Measurements from ENCODE around the gene IL25. TPM values are rescaled to one million over a fixed set of nuclear protein-coding genes. Genes with fewer than 3 reads are reported as not detected.

IL25 gene
- polyA plus RNA-seq, 3 donors: not detected

DNA sequence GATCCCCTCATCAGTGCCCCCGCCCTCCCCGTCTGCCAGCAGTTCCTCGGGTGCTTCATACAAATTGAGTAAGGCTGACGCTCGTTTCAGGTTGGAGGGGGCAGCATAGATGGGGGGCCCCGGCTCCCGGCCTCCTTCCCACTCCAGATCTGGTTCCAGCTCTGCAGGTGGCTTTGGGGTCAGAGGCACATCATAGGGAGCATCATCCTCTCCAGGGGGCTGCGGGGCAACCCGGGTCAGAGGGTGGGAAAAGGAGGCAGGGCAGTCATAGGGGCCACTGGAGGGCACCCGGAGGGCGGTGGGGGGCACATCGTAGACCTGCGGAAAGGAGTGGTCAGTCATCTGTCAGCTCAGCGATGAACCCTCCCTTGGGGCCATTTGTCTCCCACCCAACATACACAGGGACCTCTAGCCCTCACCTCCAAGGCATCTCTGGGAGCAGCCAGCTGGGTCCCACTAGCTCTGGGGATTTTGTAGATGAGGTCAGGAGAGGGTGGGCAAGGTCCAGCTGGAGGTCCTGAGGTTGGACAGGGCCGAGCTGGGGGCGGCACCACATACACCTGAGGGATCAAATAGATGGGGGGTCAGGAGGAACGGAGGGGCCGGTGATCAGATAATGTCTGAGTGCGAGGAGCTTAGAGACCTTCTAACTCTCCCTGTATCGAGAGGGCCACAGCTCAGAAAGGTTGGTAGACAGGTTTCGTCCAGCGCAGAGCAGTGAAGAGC is 12.7 kb upstream of the IL25 start:
- H3K79me2 ChIP-seq (ENCODE audit: insufficient read depth, low read length): no peaks in the 10 kb centered on the region
- peaks cover 26 to 31% (median 30%) of the 10 kb centered on the region in 3 donors for H3K27me3 Mint-ChIP-seq (ENCODE audit: low read depth in 3 of 3)
- no peak overlapping the region for H3K27ac Mint-ChIP-seq
- H3K4me3 ChIP-seq (replicated peaks in 1 of 3; ENCODE audit: low read depth in 2 of 3, low read length in 3 of 3): no peak overlapping the region
- H3K4me1 Mint-ChIP-seq: peaks cover 1% of the 10 kb centered on the region
- no peaks in the 10 kb centered on the region for H4K20me1 ChIP-seq (ENCODE audit: insufficient read depth, low read length)
- no peak overlapping the region for H3K4me3 Mint-ChIP-seq
- no peak overlapping the region for H3K4me2 ChIP-seq (replicated peaks; ENCODE audit: extremely low read depth, low read length, poor library complexity, severe bottlenecking)
- no peaks in the 10 kb centered on the region for H3K4me1 ChIP-seq (ENCODE audit: control insufficient read depth in 1 of 2, insufficient read depth in 2 of 2, low read length in 2 of 2)
- H2AFZ ChIP-seq (ENCODE audit: insufficient read depth, low read depth, low read length, poor library complexity, severe bottlenecking): no peak overlapping the region
- intact Hi-C loops (cut with micrococcal nuclease): no loop called here
- H3K27ac ChIP-seq (ENCODE audit: low read depth in 1 of 2, low read length in 2 of 2): no peak overlapping the region
- peaks cover 0 to under 1% of the 10 kb centered on the region in 2 donors for H3K36me3 Mint-ChIP-seq
- no peak overlapping the region for H3K9ac ChIP-seq (ENCODE audit: insufficient read depth, low read length, poor library complexity, severe bottlenecking)
- 94% methylated on average over 15 of the region's 22 CpGs for WGBS (ENCODE audit: insufficient coverage)
- no peak for DNase-seq
- TF ChIP-seq, protein P1, sequence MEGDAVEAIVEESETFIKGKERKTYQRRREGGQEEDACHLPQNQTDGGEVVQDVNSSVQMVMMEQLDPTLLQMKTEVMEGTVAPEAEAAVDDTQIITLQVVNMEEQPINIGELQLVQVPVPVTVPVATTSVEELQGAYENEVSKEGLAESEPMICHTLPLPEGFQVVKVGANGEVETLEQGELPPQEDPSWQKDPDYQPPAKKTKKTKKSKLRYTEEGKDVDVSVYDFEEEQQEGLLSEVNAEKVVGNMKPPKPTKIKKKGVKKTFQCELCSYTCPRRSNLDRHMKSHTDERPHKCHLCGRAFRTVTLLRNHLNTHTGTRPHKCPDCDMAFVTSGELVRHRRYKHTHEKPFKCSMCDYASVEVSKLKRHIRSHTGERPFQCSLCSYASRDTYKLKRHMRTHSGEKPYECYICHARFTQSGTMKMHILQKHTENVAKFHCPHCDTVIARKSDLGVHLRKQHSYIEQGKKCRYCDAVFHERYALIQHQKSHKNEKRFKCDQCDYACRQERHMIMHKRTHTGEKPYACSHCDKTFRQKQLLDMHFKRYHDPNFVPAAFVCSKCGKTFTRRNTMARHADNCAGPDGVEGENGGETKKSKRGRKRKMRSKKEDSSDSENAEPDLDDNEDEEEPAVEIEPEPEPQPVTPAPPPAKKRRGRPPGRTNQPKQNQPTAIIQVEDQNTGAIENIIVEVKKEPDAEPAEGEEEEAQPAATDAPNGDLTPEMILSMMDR (IDR thresholded peaks at IDR 0.05): no peak
- H3K9me3 Mint-ChIP-seq: peaks cover 0 to 7% (median 0%) of the 10 kb centered on the region in 7 donors
- H3K9me3 ChIP-seq (replicated peaks in 1 of 2; ENCODE audit: control insufficient read depth in 1 of 2, insufficient read depth in 1 of 2, low read length in 2 of 2): no peaks in the 10 kb centered on the region
- H3K36me3 ChIP-seq (replicated peaks in 1 of 2; ENCODE audit: control insufficient read depth in 1 of 2, insufficient read depth in 2 of 2, low read length in 2 of 2): no peaks in the 10 kb centered on the region
- H3K27me3 ChIP-seq (ENCODE audit: control insufficient read depth in 2 of 2, insufficient read depth in 2 of 2, low read length in 2 of 2): peaks cover 9 to 36% of the 10 kb centered on the region in 2 donors

DNA sequence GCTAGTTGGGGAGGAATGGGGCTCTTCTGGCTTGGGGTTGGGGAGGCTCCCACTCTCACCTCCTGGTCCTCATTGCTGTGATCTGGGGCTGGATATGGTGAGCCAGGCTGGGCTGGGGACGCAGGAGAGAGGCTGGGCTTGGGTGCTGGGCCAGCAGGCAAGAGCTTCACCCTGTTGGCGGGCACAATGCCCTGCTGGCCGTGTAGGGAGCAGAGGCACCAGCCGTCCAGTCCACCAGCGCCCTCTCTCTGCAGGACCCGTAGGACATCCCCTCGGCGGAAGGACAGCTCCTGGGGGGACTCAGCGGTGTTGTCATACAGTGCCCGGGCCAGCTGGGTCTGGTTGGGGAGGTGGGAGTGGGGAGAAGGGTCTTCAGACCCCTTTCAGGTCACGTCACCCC is 12.1 kb upstream of the IL25 start:
- no peak overlapping the region for H3K4me3 ChIP-seq (replicated peaks in 1 of 3; ENCODE audit: low read depth in 2 of 3, low read length in 3 of 3)
- H3K9ac ChIP-seq (ENCODE audit: insufficient read depth, low read length, poor library complexity, severe bottlenecking): no peak overlapping the region
- no peak for DNase-seq
- H3K9me3 Mint-ChIP-seq: peaks cover 0 to 7% (median 0%) of the 10 kb centered on the region in 7 donors
- H3K36me3 Mint-ChIP-seq: peaks cover 0 to 2% of the 10 kb centered on the region in 2 donors
- no peak overlapping the region for H3K27ac ChIP-seq (ENCODE audit: low read depth in 1 of 2, low read length in 2 of 2)
- no peaks in the 10 kb centered on the region for H3K9me3 ChIP-seq (replicated peaks in 1 of 2; ENCODE audit: control insufficient read depth in 1 of 2, insufficient read depth in 1 of 2, low read length in 2 of 2)
- TF ChIP-seq, protein P1 (IDR thresholded peaks at IDR 0.05): no peak
- no peaks in the 10 kb centered on the region for H3K36me3 ChIP-seq (replicated peaks in 1 of 2; ENCODE audit: control insufficient read depth in 1 of 2, insufficient read depth in 2 of 2, low read length in 2 of 2)
- H3K27ac Mint-ChIP-seq: no peak overlapping the region
- no peak overlapping the region for H3K4me2 ChIP-seq (replicated peaks; ENCODE audit: extremely low read depth, low read length, poor library complexity, severe bottlenecking)
- 89% methylated on average over 6 of the region's 11 CpGs for WGBS (ENCODE audit: insufficient coverage)
- H3K4me3 Mint-ChIP-seq: no peak overlapping the region
- H3K79me2 ChIP-seq (ENCODE audit: insufficient read depth, low read length): no peaks in the 10 kb centered on the region
- no peak overlapping the region for H2AFZ ChIP-seq (ENCODE audit: insufficient read depth, low read depth, low read length, poor library complexity, severe bottlenecking)
- peaks cover 13 to 36% of the 10 kb centered on the region in 2 donors for H3K27me3 ChIP-seq (ENCODE audit: control insufficient read depth in 2 of 2, insufficient read depth in 2 of 2, low read length in 2 of 2)
- H4K20me1 ChIP-seq (ENCODE audit: insufficient read depth, low read length): no peaks in the 10 kb centered on the region
- intact Hi-C loops (cut with micrococcal nuclease): no loop called here
- peaks cover 2% of the 10 kb centered on the region for H3K4me1 Mint-ChIP-seq
- H3K4me1 ChIP-seq (ENCODE audit: control insufficient read depth in 1 of 2, insufficient read depth in 2 of 2, low read length in 2 of 2): no peaks in the 10 kb centered on the region
- H3K27me3 Mint-ChIP-seq (ENCODE audit: low read depth in 3 of 3): peaks cover 27 to 33% (median 29%) of the 10 kb centered on the region in 3 donors
